Thyroid gland (tissue), 4 donors: ENCODE measurements around the gene ORC4.
"Not testable (repeated sequence)": the region's sequence is repeated elsewhere in the genome, so short reads cannot be mapped to it uniquely, and the experiment has no call there.

ENCODE experiments used
- POLR2A ChIP-seq, 2 donors: fragments of 450-650 bp; IDR thresholded peaks; one replicate each; pipeline ENCODE4 v1.6.1; 2017; ENCODE audit warnings: antibody characterized with exemption in 2 of 2, mild to moderate bottlenecking in 2 of 2, moderate library complexity in 1 of 2
- TF ChIP-seq, protein P1 (sequence below), 6 experiments: fragments of 200-600 bp in 3 of 6; fragments of 450-650 bp in 3 of 6; sonication (generic) in 3 of 6; IDR thresholded peaks; one replicate each; pipeline ENCODE4 v1.5.1; 2016 to 2019; ENCODE audit warnings: antibody characterized with exemption in 6 of 6, mild to moderate bottlenecking in 2 of 6, inconsistent platforms in 1 of 6, moderate library complexity in 1 of 6

DNA sequence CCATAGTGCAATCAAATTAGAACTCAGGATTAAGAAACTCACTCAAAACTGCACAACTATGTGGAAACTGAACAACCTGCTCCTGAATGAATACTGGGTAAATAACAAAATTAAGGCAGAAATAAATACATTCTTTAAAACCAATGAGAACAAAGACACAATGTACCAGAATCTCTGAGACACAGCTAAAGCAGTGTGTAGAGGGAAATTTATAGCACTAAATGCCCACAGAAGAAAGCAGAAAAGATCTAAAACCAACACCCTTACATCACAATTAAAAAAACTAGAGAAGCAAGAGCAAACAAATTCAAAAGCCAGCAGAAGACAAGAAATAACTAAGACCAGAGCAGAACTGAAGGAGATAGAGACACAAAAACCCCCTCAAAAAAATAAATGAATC lies 18.1 kb downstream of the ORC4 start:
- TF ChIP-seq, protein P1, sequence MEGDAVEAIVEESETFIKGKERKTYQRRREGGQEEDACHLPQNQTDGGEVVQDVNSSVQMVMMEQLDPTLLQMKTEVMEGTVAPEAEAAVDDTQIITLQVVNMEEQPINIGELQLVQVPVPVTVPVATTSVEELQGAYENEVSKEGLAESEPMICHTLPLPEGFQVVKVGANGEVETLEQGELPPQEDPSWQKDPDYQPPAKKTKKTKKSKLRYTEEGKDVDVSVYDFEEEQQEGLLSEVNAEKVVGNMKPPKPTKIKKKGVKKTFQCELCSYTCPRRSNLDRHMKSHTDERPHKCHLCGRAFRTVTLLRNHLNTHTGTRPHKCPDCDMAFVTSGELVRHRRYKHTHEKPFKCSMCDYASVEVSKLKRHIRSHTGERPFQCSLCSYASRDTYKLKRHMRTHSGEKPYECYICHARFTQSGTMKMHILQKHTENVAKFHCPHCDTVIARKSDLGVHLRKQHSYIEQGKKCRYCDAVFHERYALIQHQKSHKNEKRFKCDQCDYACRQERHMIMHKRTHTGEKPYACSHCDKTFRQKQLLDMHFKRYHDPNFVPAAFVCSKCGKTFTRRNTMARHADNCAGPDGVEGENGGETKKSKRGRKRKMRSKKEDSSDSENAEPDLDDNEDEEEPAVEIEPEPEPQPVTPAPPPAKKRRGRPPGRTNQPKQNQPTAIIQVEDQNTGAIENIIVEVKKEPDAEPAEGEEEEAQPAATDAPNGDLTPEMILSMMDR (IDR thresholded peaks at IDR 0.05): not testable (repeated sequence)
- TF ChIP-seq POLR2A (IDR thresholded peaks at IDR 0.05): not testable (repeated sequence)
